Endothelial cell of umbilical vein (primary cell): ENCODE data around the gene DOCK6. TPM values are rescaled to one million over a fixed set of nuclear protein-coding genes. Genes with fewer than 3 reads are reported as not detected.

Source experiments
- BruUV-seq: library from RNA; stranded (reverse); fragments of 400-500 nt; replicated peaks from 2 replicates; lab custom pipeline; 2021; lab: Mats Ljungman, UMichigan
- CTCF ChIA-PET: fragments of 300-600, 350-600 bp; sonication (Branson Sonifier 250); formaldehyde crosslinking; loops from one replicate; lab custom pipeline; 2021; ENCODE audit warnings: antibody characterized with exemption, inconsistent platforms; lab: Charles Lee
- POLR2A ChIA-PET: fragments of 300-600, 350-600 bp; sonication (Branson Sonifier 250); formaldehyde crosslinking; loops from one replicate; lab custom pipeline; 2021; ENCODE audit warnings: antibody characterized with exemption, inconsistent platforms; lab: Charles Lee
- DNase-seq: peaks from one replicate; pipeline ENCODE4 v3.0.0-alpha.2; 2011; ENCODE audit warnings: low read depth, low spot score
- FAIRE-seq: peaks from 2 replicates; lab custom pipeline; 2011; peaks lifted over from hg19 to GRCh38; lab: Jason Lieb, UNC
- H2AFZ ChIP-seq: 2 replicates; pipeline ENCODE4 v1.6.0; 2012; ENCODE audit warnings: low read depth, low read length, control low read depth, inconsistent platforms
- H3K27ac ChIP-seq: 2 replicates; pipeline ENCODE4 v1.5.1; 2011; ENCODE audit warnings: low read depth, mild to moderate bottlenecking, control low read depth, low read length, moderate library complexity; ENCODE audit not compliant: insufficient read depth
- H3K27me3 ChIP-seq, 2 experiments: 2 replicates each; pipeline versions ENCODE4 v1.6.0 to v1.6.1; 2011; ENCODE audit warnings: low read length in 2 of 2, mixed read lengths in 1 of 2; ENCODE audit not compliant: control insufficient read depth in 2 of 2, insufficient read depth in 2 of 2
- H3K36me3 ChIP-seq, 2 experiments: 2 replicates in 1 of 2; 3 replicates in 1 of 2; pipeline ENCODE4 v1.5.1; 2011; ENCODE audit warnings: low read length in 2 of 2, mild to moderate bottlenecking in 1 of 2, moderate library complexity in 1 of 2; ENCODE audit not compliant: control insufficient read depth in 2 of 2, insufficient read depth in 2 of 2; ENCODE audit errors: extremely low read depth in 1 of 2
- H3K4me1 ChIP-seq: 3 replicates; pipeline ENCODE4 v1.5.1; 2011; ENCODE audit warnings: mild to moderate bottlenecking, low read length; ENCODE audit not compliant: control insufficient read depth, insufficient read depth; ENCODE audit errors: extremely low read depth
- H3K4me2 ChIP-seq: 2 replicates; pipeline ENCODE4 v1.6.1; 2011; ENCODE audit warnings: low read length, control low read depth, mixed read lengths; ENCODE audit not compliant: insufficient read depth
- H3K4me3 ChIP-seq, 3 experiments: fragments of 200-600 bp in 1 of 3; sonication (generic), shearing (Covaris generic) in 1 of 3; replicated peaks in 1 of 3; 2 replicates each; pipeline ENCODE4 v1.5.1; 2011 to 2016; ENCODE audit warnings: control low read depth in 3 of 3, low read length in 3 of 3, mild to moderate bottlenecking in 2 of 3, inconsistent platforms in 1 of 3, low read depth in 1 of 3, moderate library complexity in 1 of 3; ENCODE audit not compliant: insufficient read depth in 1 of 3
- H3K79me2 ChIP-seq: 2 replicates; pipeline ENCODE4 v1.6.0; 2012; ENCODE audit warnings: low read length, inconsistent platforms; ENCODE audit not compliant: control insufficient read depth, insufficient read depth
- H3K9ac ChIP-seq: replicated peaks from 2 replicates; pipeline ENCODE3; 2011; ENCODE audit warnings: low read length, control low read depth; ENCODE audit not compliant: insufficient read depth; ENCODE audit errors: extremely low read depth
- H3K9me1 ChIP-seq: replicated peaks from 3 replicates; pipeline ENCODE4 v1.6.0; 2011; ENCODE audit warnings: mild to moderate bottlenecking, low read length; ENCODE audit not compliant: control insufficient read depth, insufficient read depth; ENCODE audit errors: extremely low read depth
- H3K9me3 ChIP-seq: replicated peaks from 2 replicates; pipeline ENCODE4 v1.5.1; 2012; ENCODE audit warnings: low read length, inconsistent platforms; ENCODE audit not compliant: control insufficient read depth, insufficient read depth
- H4K20me1 ChIP-seq: replicated peaks from 2 replicates; pipeline ENCODE3; 2011; ENCODE audit warnings: mild to moderate bottlenecking, low read length; ENCODE audit not compliant: control insufficient read depth, insufficient read depth; ENCODE audit errors: extremely low read depth
- EZH2 ChIP-seq: IDR thresholded peaks from 2 replicates; pipeline ENCODE4 v1.6.1; 2012; ENCODE audit warnings: borderline replicate concordance, low read depth, mild to moderate bottlenecking, moderate library complexity, low read length, inconsistent platforms; ENCODE audit not compliant: severe bottlenecking
- FOS ChIP-seq: IDR thresholded peaks from 2 replicates; pipeline ENCODE4 v1.6.1; 2011; ENCODE audit warnings: mild to moderate bottlenecking, low read length, moderate library complexity, borderline replicate concordance; ENCODE audit not compliant: insufficient read depth
- GATA2 ChIP-seq: IDR thresholded peaks from 2 replicates; pipeline ENCODE4 v1.7.0; 2011; ENCODE audit warnings: low read depth, mild to moderate bottlenecking, moderate library complexity, mixed read lengths, low read length; ENCODE audit not compliant: insufficient read length, insufficient read depth
- JUN ChIP-seq: IDR thresholded peaks from 2 replicates; pipeline ENCODE4 v1.6.1; 2011; ENCODE audit warnings: borderline replicate concordance, low read depth; ENCODE audit not compliant: insufficient read length, insufficient read depth
- MYC ChIP-seq: IDR thresholded peaks from one replicate; pipeline ENCODE4 v1.6.1; 2011; ENCODE audit warnings: mild to moderate bottlenecking, low read depth, low read length
- POLR2A ChIP-seq: IDR thresholded peaks from 2 replicates; pipeline ENCODE4 v1.6.1; 2012; ENCODE audit warnings: low read depth, mild to moderate bottlenecking, control low read depth, low read length
- POLR2AphosphoS5 ChIP-seq: IDR thresholded peaks from 2 replicates; pipeline ENCODE4 v1.6.1; 2012; ENCODE audit warnings: low read depth, mild to moderate bottlenecking, control low read depth, low read length, moderate library complexity; ENCODE audit not compliant: insufficient read depth
- dilution Hi-C: fragments of 300-500 bp; cut with MboI; formaldehyde crosslinking; loops from one replicate; pipeline ENCODE4 v1.15.0; 2019; ENCODE audit warnings: low sequenced_read_pairs; ENCODE audit not compliant: extremely low pct_ligation_motif_present
- intact Hi-C: fragments of 100-400 bp; cut with micrococcal nuclease; formaldehyde crosslinking; loops from one replicate; pipeline ENCODE4 v1.10.0; 2022
- polyA plus RNA-seq, 4 experiments: library from polyadenylated mRNA; depleted of rRNA in 3 of 4; stranded (reverse) in 3 of 4; unstranded in 1 of 4; fragments of >200 nt; gene quantifications; 2 replicates each; pipeline versions ENCODE4 v1.2.1 to v1.2.3, GENCODE V29; 2011 to 2012; ENCODE audit warnings: missing spikeins in 1 of 4
- total RNA-seq: library from RNA; stranded (reverse); gene quantifications from 2 replicates; pipeline ENCODE4 v1.2.3, GENCODE V29; 2021
- TF ChIP-seq, protein P1 (sequence below): IDR thresholded peaks from 2 replicates; pipeline ENCODE4 v1.6.1; 2011; ENCODE audit not compliant: insufficient read depth, insufficient read length
- TF ChIP-seq, protein P2 (sequence below), 2 donors: IDR thresholded peaks; 1 replicate in 1 of 2; 2 replicates in 1 of 2; pipeline ENCODE4 v1.5.1; 2011; ENCODE audit warnings: low read length in 2 of 2, mild to moderate bottlenecking in 2 of 2, moderate library complexity in 2 of 2, control low read depth in 1 of 2, inconsistent platforms in 1 of 2, low read depth in 1 of 2; ENCODE audit not compliant: insufficient read depth in 1 of 2; ENCODE audit errors: extremely low read depth in 1 of 2

The DOCK6 gene
- total and polyA plus RNA-seq, 2 donors (not counting 3 experiments of a cell fraction or from before 2014, with no cell fraction given), result 126 to 334 TPM

DNA sequence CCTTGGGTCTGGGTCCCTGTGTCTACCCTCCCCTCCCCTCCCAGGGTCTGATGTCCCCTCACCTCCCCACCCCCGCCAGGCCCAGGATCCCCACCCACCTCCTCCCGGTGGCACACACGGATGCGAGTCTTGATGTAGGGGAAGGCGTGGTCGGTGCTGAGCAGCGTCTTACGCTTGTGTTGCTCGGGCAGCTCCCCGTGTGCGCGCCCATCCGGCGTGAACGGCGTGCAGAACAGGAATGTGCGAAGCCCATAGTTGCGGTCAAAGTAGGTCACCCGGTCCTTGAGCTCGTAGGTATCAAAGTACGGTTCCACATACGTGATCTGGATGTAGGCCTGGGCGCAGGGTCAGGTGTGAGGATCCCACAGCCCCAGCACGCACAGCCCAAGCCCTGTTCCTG lies 60.5 kb downstream of the DOCK6 start:
- no peak overlapping the region for H3K9ac ChIP-seq
- FAIRE-seq, result no peak
- H3K79me2 ChIP-seq, result peaks cover 5% of the 10 kb centered on the region
- no peaks in the 10 kb centered on the region for H4K20me1 ChIP-seq
- H3K27ac ChIP-seq, result no peak overlapping the region
- dilution Hi-C loops (no loop called here), intact Hi-C loops (loop anchor here (5.0 kb wide), 1 partner anchor 264 kb away; no protein-coding TSS in a partner anchor)
- no peak overlapping the region for H2AFZ ChIP-seq
- H3K9me3 ChIP-seq, result no peaks in the 10 kb centered on the region
- H3K9me1 ChIP-seq, result no peaks in the 10 kb centered on the region
- no peak for TF ChIP-seq MYC
- TF ChIP-seq, protein P1, sequence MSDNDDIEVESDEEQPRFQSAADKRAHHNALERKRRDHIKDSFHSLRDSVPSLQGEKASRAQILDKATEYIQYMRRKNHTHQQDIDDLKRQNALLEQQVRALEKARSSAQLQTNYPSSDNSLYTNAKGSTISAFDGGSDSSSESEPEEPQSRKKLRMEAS, result no peak
- no peak for TF ChIP-seq POLR2A
- no peak for TF ChIP-seq FOS
- TF ChIP-seq, protein P2, sequence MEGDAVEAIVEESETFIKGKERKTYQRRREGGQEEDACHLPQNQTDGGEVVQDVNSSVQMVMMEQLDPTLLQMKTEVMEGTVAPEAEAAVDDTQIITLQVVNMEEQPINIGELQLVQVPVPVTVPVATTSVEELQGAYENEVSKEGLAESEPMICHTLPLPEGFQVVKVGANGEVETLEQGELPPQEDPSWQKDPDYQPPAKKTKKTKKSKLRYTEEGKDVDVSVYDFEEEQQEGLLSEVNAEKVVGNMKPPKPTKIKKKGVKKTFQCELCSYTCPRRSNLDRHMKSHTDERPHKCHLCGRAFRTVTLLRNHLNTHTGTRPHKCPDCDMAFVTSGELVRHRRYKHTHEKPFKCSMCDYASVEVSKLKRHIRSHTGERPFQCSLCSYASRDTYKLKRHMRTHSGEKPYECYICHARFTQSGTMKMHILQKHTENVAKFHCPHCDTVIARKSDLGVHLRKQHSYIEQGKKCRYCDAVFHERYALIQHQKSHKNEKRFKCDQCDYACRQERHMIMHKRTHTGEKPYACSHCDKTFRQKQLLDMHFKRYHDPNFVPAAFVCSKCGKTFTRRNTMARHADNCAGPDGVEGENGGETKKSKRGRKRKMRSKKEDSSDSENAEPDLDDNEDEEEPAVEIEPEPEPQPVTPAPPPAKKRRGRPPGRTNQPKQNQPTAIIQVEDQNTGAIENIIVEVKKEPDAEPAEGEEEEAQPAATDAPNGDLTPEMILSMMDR (IDR thresholded peaks at IDR 0.05; ENCODE audit: extremely low read depth in 1 of 2, insufficient read depth in 1 of 2, low read depth in 1 of 2, low read length in 2 of 2), result no peak
- no peak for TF ChIP-seq EZH2
- TF ChIP-seq GATA2, result no peak
- no peak for TF ChIP-seq JUN
- TF ChIP-seq POLR2AphosphoS5, result no peak
- CTCF ChIA-PET, result interaction anchor here (0.8 to 7.6 kb wide), 2 partner anchors 76 to 166 kb away, joined by 3 to 116 read pairs; no protein-coding TSS in a partner anchor
- BruUV-seq, result TSS peak; percentile 18
- POLR2A ChIA-PET, result no interaction called here
- no peak overlapping the region for H3K4me2 ChIP-seq
- DNase-seq, result no peak
- peaks cover 5 to 33% of the 10 kb centered on the region in 2 experiments for H3K36me3 ChIP-seq
- H3K27me3 ChIP-seq, result no peaks in the 10 kb centered on the region
- H3K4me1 ChIP-seq, result peaks cover 9% of the 10 kb centered on the region
- no peak overlapping the region for H3K4me3 ChIP-seq
